ENCODE results near the gene DNAJC30. TPM values are rescaled to one million over a fixed set of nuclear protein-coding genes. Genes with fewer than 3 reads are reported as not detected.

Gene DNAJC30
- total and polyA plus RNA-seq, 2 experiments from 2014 or later: 2.8 to 5.6 TPM

GRCh38 chr7:73727952-73728351 lies 44.7 kb upstream of the DNAJC30 start:
- Mint-ChIP-seq H3K36me3 (ENCODE audit: low read depth) (no peaks in the 10 kb centered on the region), H3K27ac (no peak overlapping the region), H3K4me3 (no peak overlapping the region), H3K4me1 (peaks cover 12% of the 10 kb centered on the region), H3K9me3 (no peaks in the 10 kb centered on the region), H3K27me3 (ENCODE audit: insufficient read depth, low read depth, poor library complexity) (peaks cover 3% of the 10 kb centered on the region)
- Histone ChIP-seq H3F3A (replicated peaks; ENCODE audit: low read depth) (0 out of 2 replicates have a peak, but pooled peaks cover 2% of the 10 kb centered on the region), H4K20me1 (replicated peaks; ENCODE audit: insufficient read depth) (no peaks in the 10 kb centered on the region), H2AFZ (no peak overlapping the region), H3K4me3 (no peak overlapping the region), H3K4me2 (no peak overlapping the region), H3K9me2 (ENCODE audit: insufficient read depth) (no peaks in the 10 kb centered on the region), H3K4me1 (ENCODE audit: insufficient read depth) (0 out of 2 replicates have a peak, but pooled peaks cover 7% of the 10 kb centered on the region), H3K27ac (ENCODE audit: low read depth) (no peak overlapping the region), H3K79me2 (replicated peaks; ENCODE audit: insufficient read depth) (no peaks in the 10 kb centered on the region), H3K27me3 (ENCODE audit: insufficient read depth) (no peaks in the 10 kb centered on the region), H3K36me3 (ENCODE audit: insufficient read depth) (no peaks in the 10 kb centered on the region)
- ATAC-seq: no peak
- TF ChIP-seq REST (IDR thresholded peaks at IDR 0.05; ENCODE audit: unreplicated experiment) (no peak), JUNB (IDR thresholded peaks at IDR 0.05; ENCODE audit: unreplicated experiment) (no peak), ETS1 (IDR thresholded peaks at IDR 0.05) (no peak)
- no peak for DNase-seq (ENCODE audit: low spot score)

- Histone ChIP-seq H3F3A (replicated peaks; ENCODE audit: low read depth) (0 out of 2 replicates have a peak, but pooled peaks cover 2% of the 10 kb centered on the region), H4K20me1 (replicated peaks; ENCODE audit: insufficient read depth) (no peaks in the 10 kb centered on the region), H3K27me3 (ENCODE audit: insufficient read depth) (no peaks in the 10 kb centered on the region), H3K4me2 (no peak overlapping the region), H3K9me2 (ENCODE audit: insufficient read depth) (no peaks in the 10 kb centered on the region), H3K4me1 (ENCODE audit: insufficient read depth) (0 out of 2 replicates have a peak, but pooled peaks cover 7% of the 10 kb centered on the region), H3K4me3 (no peak overlapping the region), H3K79me2 (replicated peaks; ENCODE audit: insufficient read depth) (no peaks in the 10 kb centered on the region), H3K27ac (ENCODE audit: low read depth) (no peak overlapping the region), H3K36me3 (ENCODE audit: insufficient read depth) (no peaks in the 10 kb centered on the region), H2AFZ (no peak overlapping the region)
- Mint-ChIP-seq H3K27me3 (ENCODE audit: insufficient read depth, low read depth, poor library complexity) (peaks cover 4% of the 10 kb centered on the region), H3K36me3 (ENCODE audit: low read depth) (no peaks in the 10 kb centered on the region), H3K4me1 (peaks cover 12% of the 10 kb centered on the region), H3K9me3 (no peaks in the 10 kb centered on the region), H3K27ac (no peak overlapping the region), H3K4me3 (no peak overlapping the region)
- TF ChIP-seq EZH2 (IDR thresholded peaks at IDR 0.05; ENCODE audit: low read depth, unreplicated experiment) (no peak), REST (IDR thresholded peaks at IDR 0.05; ENCODE audit: unreplicated experiment) (no peak)
- DNase-seq (ENCODE audit: low spot score) (no peak), ATAC-seq (peak; percentile 16)
Observed at GRCh38 chr7:73726083-73726466, 42.8 kb upstream of the DNAJC30 start.
